Cardiac septum (tissue), 1 donor: ENCODE results near the gene ETV4. TPM values are rescaled to one million over a fixed set of nuclear protein-coding genes. Genes with fewer than 3 reads are reported as not detected.

Experiments used
- DNase-seq: peaks from one replicate; pipeline ENCODE4 v3.0.0-alpha.2; 2020; ENCODE audit warnings: low spot score
- intact Hi-C: fragments of 100-400 bp; cut with DNase I; formaldehyde crosslinking; loops from one replicate; pipeline ENCODE4 v1.14.0; 2022
- total RNA-seq: library from RNA; stranded (reverse); fragmentation: NEBNext Ultra II Directional; extraction: Animal tissue kit (Norgen Biotek cat#: 25700); gene quantifications from one replicate; pipeline ENCODE4 v1.2.1, GENCODE V29; 2021
- donor health status: DM: no; HTN: no; CAD: no.

Gene ETV4
- total RNA-seq, 1 donor from 2014 or later: 3.5 TPM

- intact Hi-C loops: no loop called here
- DNase-seq: no peak
Measured at GRCh38 chr17:43548689-43549379, 2.7 kb upstream of the ETV4 start.

- DNase-seq: no peak
- intact Hi-C loops: no loop called here
Measured at GRCh38 chr17:43547659-43548256, 1.6 kb upstream of the ETV4 start.

GRCh38 chr17:43547189-43547550, 1.0 kb upstream of the ETV4 start:
- intact Hi-C loops: no loop called here
- no peak for DNase-seq

DNA sequence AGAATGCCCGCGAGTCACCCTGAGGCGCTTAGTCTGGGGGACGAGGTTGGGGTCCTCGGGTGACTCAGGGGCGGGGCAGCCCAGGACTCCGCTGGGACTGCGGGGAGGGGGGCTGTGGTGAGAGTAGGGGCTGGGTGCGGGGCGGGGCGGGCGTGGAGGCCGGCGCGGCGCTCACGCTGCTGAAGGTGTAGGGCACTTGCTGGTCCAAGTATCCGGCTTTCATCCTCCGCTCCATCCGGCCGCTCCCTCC, 832 bp downstream of the ETV4 start:
- no peak for DNase-seq
- intact Hi-C loops: no loop called here

GRCh38 chr17:43543771-43544575, 2.2 kb downstream of the ETV4 start:
- intact Hi-C loops: no loop called here
- DNase-seq: no peak

- intact Hi-C loops: no loop called here
Measured at GRCh38 chr17:43543300-43543699, 2.8 kb downstream of the ETV4 start.

GRCh38 chr17:43542859-43543258, 3.3 kb downstream of the ETV4 start:
- intact Hi-C loops: no loop called here
- DNase-seq: no peak

More at GRCh38 chr17:43543300-43543699, 2.8 kb downstream of the ETV4 start:
- DNase-seq: no peak

DNA sequence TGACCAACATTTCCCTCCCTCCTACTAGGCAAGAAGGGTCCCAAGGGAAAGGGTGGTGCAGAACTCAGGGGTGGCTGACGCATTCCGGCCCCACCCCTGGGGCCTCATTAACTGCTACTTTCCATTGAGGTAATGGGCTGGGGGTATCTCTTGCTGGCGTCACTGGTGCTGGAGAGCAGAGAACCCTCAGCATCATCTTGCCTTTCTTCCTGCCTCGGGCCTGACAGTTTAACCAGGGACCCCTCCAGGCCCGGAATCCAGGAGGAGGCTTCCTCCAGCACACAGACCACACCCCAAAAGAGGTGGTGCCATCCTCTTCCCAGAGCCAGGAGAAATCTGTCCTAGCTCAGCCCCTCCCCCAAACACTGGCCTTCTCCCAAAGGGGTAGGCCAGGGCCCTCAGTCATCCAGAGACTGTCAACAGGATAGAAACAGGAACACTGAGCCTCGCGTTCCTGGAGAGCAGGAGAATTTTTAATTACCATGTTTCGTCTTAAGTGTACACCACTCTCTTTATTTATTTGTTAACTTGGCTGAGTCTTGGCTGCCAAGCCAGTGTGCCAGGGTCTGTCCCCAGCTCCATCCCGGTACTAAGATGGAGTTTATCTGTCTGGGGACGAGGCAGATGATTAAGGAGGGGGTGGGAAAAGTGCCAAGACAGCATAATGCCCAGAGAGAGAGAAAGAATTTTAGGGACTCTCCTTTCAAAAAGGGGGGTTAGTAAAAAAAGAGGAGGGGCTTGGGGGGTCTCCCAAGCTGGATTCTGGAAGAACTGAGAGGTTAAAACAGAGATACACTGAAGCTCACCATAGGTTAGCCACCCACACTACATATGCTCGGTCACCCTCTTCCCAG, 5.1 kb downstream of the ETV4 start:
- intact Hi-C loops: no loop called here
- DNase-seq: no peak

DNA sequence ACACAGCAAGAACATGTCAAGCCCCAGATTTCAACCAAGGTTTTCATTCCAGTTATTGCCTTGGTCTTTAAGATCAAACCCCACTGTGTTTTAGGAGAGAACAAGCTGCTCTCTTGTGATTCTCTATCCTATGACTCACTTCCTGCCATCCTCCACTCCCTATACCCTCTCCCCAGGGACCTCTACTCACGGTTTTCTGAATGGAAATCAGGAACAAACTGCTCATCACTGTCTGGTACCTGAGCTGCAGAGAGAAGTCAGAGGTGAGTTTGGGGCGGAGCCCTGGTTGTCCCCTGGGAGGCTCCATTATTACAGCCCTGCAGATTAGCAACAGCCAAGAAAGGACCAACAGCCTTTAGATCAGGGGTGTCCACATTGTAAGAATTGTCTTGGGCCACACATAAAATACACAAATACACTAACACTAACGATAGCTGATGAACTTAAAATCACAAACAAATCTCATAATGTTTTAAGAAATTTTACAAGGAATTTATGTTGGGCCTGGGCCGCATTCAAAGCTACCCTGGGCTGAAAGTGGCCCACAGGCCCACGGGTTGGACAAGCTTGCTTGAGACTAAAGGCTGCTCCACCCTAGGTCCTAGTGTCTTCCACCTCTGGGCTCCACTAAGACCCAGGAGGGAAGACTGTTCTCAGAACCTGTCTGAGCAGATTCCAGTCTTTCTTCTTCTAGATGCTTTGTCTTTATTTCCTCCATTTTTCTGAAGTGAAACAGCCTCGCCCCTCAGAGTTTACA, 9.7 kb downstream of the ETV4 start:
- DNase-seq: no peak
- intact Hi-C loops: no loop called here

GRCh38 chr17:43534909-43535308, 11.2 kb downstream of the ETV4 start:
- intact Hi-C loops: no loop called here
- DNase-seq: no peak

DNA sequence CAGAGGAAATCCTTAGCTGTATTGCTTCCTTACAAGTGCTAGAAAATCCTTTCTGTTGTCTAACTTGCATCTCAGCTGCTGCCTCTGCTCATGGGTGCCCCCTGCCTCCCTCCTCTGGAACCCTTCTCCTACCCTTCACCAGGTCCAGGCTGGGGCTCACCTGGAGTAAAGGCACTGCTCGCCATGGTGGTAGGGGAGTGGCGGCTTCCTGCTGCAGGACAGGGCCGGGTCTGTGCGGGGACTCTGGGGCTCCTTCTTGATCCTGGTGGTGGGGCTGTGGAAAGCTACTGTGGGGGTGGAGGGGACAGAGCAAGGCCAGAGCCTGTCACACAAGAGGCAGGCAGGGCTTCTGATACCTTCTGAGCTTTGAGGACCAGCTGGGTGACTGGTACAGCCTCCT, 12.4 kb downstream of the ETV4 start:
- DNase-seq: no peak
- intact Hi-C loops: no loop called here

GRCh38 chr17:43532581-43532980, 13.6 kb downstream of the ETV4 start:
- intact Hi-C loops: no loop called here
- no peak for DNase-seq

- intact Hi-C loops: no loop called here
- DNase-seq: no peak
Measured at GRCh38 chr17:43531955-43532354, 14.2 kb downstream of the ETV4 start.

DNA sequence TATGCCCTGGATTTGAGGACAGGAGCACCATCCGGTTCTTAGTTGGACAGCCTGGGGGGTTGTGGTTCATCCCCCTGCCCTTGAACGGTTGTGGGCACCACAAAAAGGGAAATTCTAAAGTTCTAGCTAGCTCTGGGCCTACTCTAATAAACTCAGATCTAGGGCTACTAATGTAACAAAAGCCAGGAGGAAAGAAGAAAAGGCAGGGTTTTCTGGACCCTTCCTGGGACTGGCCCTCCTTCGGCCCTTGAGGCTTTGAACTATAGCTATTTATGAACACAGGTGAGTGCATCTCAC, 15.1 kb downstream of the ETV4 start:
- intact Hi-C loops: no loop called here
- no peak for DNase-seq

DNA sequence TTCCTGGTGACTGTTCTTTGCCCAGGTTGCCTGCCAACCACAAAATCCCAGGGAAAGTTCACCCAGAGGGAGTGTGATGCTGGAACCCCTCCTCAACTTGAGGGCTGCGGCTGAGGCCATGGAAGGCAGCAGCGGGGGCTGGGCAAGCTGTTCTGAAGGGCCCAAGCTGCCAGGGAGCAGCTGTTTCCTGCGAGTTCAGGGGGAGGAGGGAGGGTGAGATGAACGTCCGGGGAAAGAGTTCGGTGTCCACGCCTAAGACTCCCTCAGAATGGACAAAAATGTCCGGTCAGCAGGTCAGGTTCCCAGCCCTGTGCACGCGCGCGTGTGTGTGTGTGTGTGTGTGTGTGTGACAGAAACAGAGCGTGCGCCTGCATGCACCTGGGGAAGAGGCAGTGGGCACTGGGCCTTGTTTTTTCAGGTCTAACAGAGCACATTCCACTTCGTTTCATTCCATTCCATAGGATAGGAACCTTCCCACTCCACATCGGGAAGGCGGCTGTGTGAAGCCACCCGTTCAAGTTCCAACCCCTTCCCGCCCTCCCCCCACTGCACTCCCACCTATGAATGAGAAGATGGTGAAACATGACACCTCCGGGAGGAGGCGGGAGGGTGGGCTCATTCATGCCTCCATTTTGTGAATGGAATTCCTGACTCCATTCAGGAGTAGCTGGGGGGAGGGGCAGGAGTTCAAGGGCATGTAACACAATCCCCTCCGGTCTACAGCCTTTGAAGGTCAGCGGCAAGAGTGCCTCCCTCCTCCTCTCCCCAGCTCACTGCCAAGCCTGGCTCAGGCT, 15.7 kb downstream of the ETV4 start:
- intact Hi-C loops: no loop called here
- peak; percentile 87 for DNase-seq

DNA sequence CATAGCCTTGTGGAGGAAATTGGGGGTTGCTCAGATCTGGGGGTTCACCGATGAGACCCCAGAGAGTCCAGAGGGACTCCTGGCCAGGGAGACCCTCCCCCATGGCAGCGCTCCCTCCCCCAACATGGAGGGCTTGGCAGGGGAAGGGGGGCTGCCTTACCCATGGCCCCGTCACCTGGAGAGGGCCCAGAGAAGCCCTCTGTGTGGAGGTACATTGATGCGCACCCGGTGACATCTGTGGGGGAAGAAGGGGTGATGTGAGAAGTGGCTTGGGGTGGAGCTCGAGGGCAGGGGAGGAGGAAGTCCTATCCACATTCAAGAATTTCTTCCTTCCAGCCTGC, 16.2 kb downstream of the ETV4 start:
- intact Hi-C loops: no loop called here
- no peak for DNase-seq

DNA sequence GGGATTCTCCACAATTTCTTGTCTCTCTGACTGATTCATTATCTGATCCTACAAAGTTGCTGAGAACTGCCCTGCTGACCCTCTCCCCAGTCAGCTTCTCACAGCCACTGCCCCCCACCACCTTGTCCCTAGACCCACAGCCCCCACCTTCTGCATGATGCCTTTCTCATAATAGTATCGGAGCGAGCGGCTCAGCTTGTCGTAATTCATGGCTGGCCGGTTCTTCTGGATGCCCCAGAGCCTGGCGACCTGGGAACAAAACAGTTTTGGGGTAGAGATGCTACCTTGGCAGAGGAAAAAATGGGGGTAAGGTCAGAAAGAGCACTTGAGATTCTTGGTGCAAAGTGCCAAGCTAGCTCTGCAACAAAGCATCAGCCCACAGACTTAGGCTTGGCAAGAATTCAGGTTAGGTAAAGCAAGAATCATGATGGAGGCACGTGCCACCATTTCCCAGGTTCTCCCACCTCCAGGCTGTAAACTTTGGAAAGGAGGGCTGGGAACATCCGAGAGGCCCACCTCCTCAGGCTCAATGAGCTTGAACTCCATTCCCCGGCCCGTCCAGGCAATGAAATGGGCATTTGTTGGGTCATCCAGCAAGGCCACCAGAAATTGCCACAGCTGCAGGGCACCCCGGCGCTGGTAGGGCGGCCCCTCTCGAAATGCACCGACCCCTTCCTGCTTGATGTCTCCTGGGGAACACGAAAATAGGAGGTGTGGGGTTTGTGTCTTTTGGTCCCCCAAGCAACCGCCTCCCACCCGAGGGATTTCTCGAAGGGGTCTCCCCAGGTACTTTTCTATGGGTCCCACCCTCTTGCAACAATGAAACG, 16.9 kb downstream of the ETV4 start:
- no peak for DNase-seq
- intact Hi-C loops: no loop called here

DNA sequence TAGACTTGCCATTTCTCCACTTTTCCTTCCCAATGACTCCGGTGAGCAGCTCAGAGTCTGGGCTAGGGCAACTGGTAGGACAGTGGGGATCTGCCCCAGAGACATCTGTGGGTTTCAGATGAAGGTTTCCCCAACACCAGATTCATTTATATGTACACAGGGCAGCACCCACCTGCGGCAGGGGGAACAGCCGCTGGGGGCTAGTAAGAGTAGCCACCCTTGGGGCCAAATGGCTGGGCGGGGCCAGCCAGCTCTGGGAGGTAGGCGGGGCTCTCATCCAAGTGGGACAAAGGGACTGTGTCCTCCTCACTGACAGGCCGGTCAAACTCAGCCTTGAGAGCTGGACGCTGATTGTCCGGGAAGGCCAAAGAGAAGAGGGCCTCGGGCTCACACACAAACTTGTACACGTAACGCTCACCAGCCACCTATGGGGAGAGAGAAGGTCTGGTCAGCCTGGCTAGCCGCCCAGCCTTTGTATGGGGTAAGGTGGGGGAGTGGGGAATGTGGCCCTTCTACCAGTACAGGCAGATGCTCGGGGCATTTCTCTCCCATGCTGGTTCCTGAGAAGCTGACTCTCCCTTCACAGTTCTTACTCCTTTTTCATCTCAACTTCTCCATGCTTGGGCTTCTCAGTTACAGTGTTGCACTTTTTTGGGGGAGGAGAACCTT, 17.7 kb downstream of the ETV4 start:
- intact Hi-C loops: no loop called here
- no peak for DNase-seq
